Adrenal gland (tissue), 12 donors: ENCODE data around the gene BTBD19. TPM values are rescaled to one million over a fixed set of nuclear protein-coding genes. Genes with fewer than 3 reads are reported as not detected.

Source experiments
- DNase-seq, 7 donors: peaks; one replicate each; pipeline ENCODE4 v3.0.0-alpha.2; 2019 to 2020
- H3K27ac ChIP-seq, 5 donors: fragments of 200-600 bp; sonication (generic) in 4 of 5; 1 replicate in 3 of 5; 2 replicates in 2 of 5; pipeline versions ENCODE4 v1.5.1 to v1.8.0; 2016 to 2020; ENCODE audit warnings: mild to moderate bottlenecking in 1 of 5
- H3K27me3 ChIP-seq: fragments of 200-600 bp; 2 replicates; pipeline ENCODE4 v1.8.0; 2021
- H3K36me3 ChIP-seq, 2 donors: fragments of 200-600 bp; replicated peaks in 1 of 2; 1 replicate in 1 of 2; 2 replicates in 1 of 2; pipeline versions ENCODE4 v1.5.1 to v1.8.0; 2018 to 2022
- H3K4me1 ChIP-seq, 2 donors: fragments of 200-600 bp; replicated peaks in 1 of 2; 1 replicate in 1 of 2; 2 replicates in 1 of 2; pipeline versions ENCODE4 v1.5.1 to v1.8.0; 2018 to 2021
- H3K4me3 ChIP-seq, 4 donors: fragments of 200-600 bp; sonication (generic) in 3 of 4; one replicate each; pipeline ENCODE4 v1.5.1; 2016 to 2018
- H3K9me3 ChIP-seq, 3 donors: fragments of 200-600 bp; sonication (generic) in 1 of 3; replicated peaks in 1 of 3; 1 replicate in 2 of 3; 2 replicates in 1 of 3; pipeline versions ENCODE4 v1.5.1 to v1.8.0; 2016 to 2021
- POLR2A ChIP-seq, 2 donors: fragments of 450-650 bp; IDR thresholded peaks; one replicate each; pipeline ENCODE4 v1.6.1; 2017; ENCODE audit warnings: antibody characterized with exemption in 2 of 2, mild to moderate bottlenecking in 2 of 2, moderate library complexity in 1 of 2
- WGBS, 4 donors: extraction: QIAGEN DNeasy Blood & Tissue Kit in 2 of 4; methylation state at CpG; one replicate each; pipeline versions ENCODE4 v1.1.5 to v1.1.7; 2013 to 2017; 5-methylcytosine and 5-hydroxymethylcytosine counted together
- intact Hi-C, 2 donors: fragments of 100-400 bp; cut with DNase I; formaldehyde crosslinking; loops; one replicate each; pipeline versions ENCODE4 v1.14.1 to v1.15.0; 2022 to 2023
- polyA plus RNA-seq, 3 donors: library from polyadenylated mRNA; stranded (reverse); fragments of 200-250 nt in 2 of 3; fragments of 350-450 nt in 1 of 3; fragmentation: Illumina TruSeq in 1 of 3; extraction: RNeasy Lipid Tissue Mini Kit (QIAGEN cat#74804) in 1 of 3; gene quantifications; one replicate each; pipeline ENCODE4 v1.2.3, GENCODE V29; 2013 to 2014
- total RNA-seq, 9 donors: library from RNA; depleted of rRNA in 4 of 9; stranded (reverse); fragments of >200 nt in 4 of 9; fragments of 120-200 nt in 1 of 9; fragmentation: NEBNext Ultra II Directional in 1 of 9; extraction: Animal tissue kit (Norgen Biotek cat#: 25700) in 1 of 9; gene quantifications; one replicate each; pipeline versions ENCODE4 v1.1.0 to v1.2.4, GENCODE V29; 2013 to 2023
- TF ChIP-seq, protein P1 (sequence below), 6 experiments: fragments of 450-650 bp in 4 of 6; fragments of 200-600 bp in 2 of 6; sonication (generic) in 1 of 6; IDR thresholded peaks; 1 replicate in 5 of 6; 2 replicates in 1 of 6; pipeline versions ENCODE4 v1.5.1 to v1.8.0; 2016 to 2021; ENCODE audit warnings: antibody characterized with exemption in 6 of 6, mild to moderate bottlenecking in 2 of 6, moderate library complexity in 1 of 6
- donor health status: healthy with polysubstance abuse.
- donor health status: Bipolar disorder and iron deficiency.
- donor health status: DM: yes; HTN: yes; CAD: no.
- donor health status: DM: no; HTN: no; CAD: no.
- donor health status: DM: no; HTN: no; CAD: no.
- donor health status: DM: yes; HTN: yes; CAD: no.

The BTBD19 gene
- total and polyA plus RNA-seq, 12 donors: 4.8 to 67.2 (median 21.3) TPM

DNA sequence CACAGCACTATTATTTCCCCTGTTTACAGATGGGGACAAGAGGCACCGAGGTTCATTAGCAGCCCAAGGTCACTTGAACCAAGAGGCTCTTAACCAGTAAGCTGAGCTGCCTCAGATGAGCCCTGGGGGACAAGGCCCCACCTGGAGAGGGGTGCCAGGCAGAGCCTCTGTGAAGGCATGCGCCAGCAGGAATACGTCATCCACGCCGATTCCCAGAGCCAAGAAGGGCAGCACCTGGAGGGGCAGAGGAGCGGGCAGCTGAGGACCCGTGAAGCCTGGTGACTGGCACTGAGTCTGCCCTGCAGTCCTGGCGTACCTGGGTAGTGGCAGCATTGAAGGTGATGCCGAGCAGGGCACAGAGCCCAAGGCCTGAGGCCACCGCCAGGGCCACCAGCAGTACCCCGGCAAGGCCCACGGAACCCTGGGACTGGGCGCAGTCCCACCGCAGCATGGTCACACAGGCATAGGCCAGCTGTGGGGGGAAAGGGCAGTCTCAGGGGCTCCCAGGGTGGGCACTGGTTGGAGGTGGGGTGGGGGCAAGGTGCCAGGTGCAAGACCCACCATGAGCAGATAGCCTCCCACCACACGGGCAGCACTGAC lies 20.6 kb downstream of the BTBD19 start:
- Histone ChIP-seq H3K27ac (no peak overlapping the region), H3K4me1 (no peaks in the 10 kb centered on the region), H3K9me3 (no peaks in the 10 kb centered on the region), H3K4me3 (no peak overlapping the region), H3K36me3 (no peaks in the 10 kb centered on the region), H3K27me3 (no peaks in the 10 kb centered on the region)
- intact Hi-C loops: loop anchor here in 1 of 2 donors (5.0 kb wide), 1 partner anchor 37 kb away; no protein-coding TSS in a partner anchor
- DNase-seq: peak in 1 of 7 donors; percentile 15
- 71 to 100% (median 92%) methylated on average over 2 to 15 of the region's 15 CpGs for WGBS, 4 donors
- TF ChIP-seq, protein P1, sequence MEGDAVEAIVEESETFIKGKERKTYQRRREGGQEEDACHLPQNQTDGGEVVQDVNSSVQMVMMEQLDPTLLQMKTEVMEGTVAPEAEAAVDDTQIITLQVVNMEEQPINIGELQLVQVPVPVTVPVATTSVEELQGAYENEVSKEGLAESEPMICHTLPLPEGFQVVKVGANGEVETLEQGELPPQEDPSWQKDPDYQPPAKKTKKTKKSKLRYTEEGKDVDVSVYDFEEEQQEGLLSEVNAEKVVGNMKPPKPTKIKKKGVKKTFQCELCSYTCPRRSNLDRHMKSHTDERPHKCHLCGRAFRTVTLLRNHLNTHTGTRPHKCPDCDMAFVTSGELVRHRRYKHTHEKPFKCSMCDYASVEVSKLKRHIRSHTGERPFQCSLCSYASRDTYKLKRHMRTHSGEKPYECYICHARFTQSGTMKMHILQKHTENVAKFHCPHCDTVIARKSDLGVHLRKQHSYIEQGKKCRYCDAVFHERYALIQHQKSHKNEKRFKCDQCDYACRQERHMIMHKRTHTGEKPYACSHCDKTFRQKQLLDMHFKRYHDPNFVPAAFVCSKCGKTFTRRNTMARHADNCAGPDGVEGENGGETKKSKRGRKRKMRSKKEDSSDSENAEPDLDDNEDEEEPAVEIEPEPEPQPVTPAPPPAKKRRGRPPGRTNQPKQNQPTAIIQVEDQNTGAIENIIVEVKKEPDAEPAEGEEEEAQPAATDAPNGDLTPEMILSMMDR (IDR thresholded peaks at IDR 0.05): no peak

DNA sequence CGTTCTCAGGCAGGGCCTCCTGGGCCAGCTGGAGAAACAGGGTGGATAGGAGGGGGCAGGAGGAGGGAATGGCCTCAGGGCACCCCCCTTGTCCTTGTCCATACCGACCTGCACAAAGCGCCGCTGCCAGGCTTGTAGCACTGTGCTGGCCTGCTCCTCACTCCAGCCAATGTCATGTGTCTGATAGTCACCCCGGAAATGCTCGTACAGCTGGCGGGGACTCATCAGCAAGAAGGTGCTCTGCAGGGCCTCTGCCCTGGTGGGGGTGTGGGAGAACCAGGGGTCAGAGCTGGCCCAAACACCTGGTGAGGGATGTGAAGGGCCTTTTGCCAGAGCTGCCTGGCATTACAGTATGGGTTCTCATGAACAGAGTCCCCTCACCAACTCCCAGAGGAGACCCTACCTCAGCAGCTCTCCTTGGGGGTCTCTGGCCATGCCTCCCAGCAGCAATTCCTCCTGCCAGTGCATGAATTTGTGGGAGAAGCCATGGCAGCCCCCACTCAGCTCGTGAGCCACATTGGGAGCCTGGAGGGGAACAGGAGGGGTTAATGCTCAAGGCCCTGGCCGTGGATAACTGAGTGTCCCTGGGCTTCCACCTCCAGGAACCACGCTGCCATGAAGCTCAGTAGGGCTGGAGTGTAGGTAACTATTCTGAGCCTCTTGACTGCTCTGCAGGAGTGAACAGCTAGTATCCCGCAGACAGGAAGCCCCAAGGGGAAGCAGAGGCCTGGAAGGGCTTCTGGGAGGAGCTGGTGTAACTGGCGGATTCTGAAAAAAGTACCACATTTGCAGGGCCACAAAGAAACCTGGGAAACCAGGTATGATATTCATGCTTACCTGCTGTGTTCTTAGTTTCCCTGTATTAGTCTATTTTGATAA lies 21.4 kb downstream of the BTBD19 start:
- Histone ChIP-seq H3K4me1 (no peaks in the 10 kb centered on the region), H3K27ac (no peak overlapping the region), H3K36me3 (no peaks in the 10 kb centered on the region), H3K27me3 (no peaks in the 10 kb centered on the region), H3K9me3 (no peaks in the 10 kb centered on the region), H3K4me3 (no peak overlapping the region)
- 65 to 78% (median 72%) methylated on average over 5 to 12 of the region's 12 CpGs for WGBS, 4 donors
- intact Hi-C loops: loop anchor here (5.0 kb wide), 2 partner anchors 32 to 37 kb away; no protein-coding TSS in a partner anchor
- no peak for TF ChIP-seq POLR2A (IDR thresholded peaks at IDR 0.05)
- TF ChIP-seq, protein P1 (IDR thresholded peaks at IDR 0.05): no peak
- DNase-seq: peak in 1 of 7 donors; percentile 16

DNA sequence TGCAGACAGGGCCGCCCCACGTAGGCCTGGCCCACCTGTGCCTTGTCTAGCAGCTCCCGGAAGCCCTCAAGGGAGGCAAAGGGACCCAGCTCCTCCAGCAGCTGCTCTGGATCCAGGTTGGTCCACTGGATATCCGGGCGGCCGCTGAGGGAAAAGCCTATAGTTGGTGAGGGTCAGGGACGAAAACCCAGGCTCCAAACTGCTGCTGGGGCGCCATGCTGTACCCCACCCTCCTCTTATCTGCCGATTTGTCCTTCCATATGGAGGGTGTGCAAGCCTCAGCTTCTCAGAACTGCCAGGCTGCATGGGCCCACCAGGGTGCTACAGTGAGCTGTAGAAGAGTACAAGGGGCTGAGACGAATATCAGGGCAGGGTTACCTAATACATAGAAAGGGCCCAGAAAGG lies 22.6 kb downstream of the BTBD19 start:
- no peaks in the 10 kb centered on the region for H3K4me1 ChIP-seq
- H3K27me3 ChIP-seq: no peaks in the 10 kb centered on the region
- intact Hi-C loops: loop anchor here in 1 of 2 donors (5.0 kb wide), 1 partner anchor 34 kb away; no protein-coding TSS in a partner anchor
- no peak for TF ChIP-seq POLR2A (IDR thresholded peaks at IDR 0.05)
- TF ChIP-seq, protein P1 (IDR thresholded peaks at IDR 0.05): no peak
- H3K4me3 ChIP-seq: no peak overlapping the region
- no peaks in the 10 kb centered on the region for H3K9me3 ChIP-seq
- no peaks in the 10 kb centered on the region for H3K36me3 ChIP-seq
- 80 to 92% (median 86%) methylated on average over 5 to 10 of the region's 10 CpGs for WGBS, 4 donors
- DNase-seq: peak in 1 of 7 donors; percentile 9
- no peak overlapping the region for H3K27ac ChIP-seq

DNA sequence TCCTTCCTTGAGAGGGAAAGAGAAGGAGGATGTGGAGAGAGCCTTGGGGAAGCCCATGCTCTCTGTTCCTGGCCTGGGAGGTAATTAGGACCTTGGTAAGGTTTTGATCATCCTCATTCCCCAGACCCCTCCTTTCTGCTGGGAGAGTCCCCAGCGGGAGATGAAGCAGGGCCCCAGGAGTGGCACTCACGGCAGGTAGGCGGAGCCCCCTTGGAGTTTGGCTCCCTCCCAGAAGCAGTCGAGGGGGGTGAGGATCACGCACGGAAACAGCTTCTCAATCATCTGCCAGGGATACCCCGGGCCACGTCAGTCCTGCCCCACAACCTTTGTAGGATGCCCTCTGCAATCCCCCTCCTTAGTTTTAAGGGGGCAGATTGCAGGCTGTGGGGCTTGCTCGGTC lies 23.2 kb downstream of the BTBD19 start:
- Histone ChIP-seq H3K4me3 (no peak overlapping the region), H3K36me3 (no peaks in the 10 kb centered on the region), H3K4me1 (peaks cover 0 to 5% of the 10 kb centered on the region in 2 donors), H3K27ac (no peak overlapping the region), H3K9me3 (no peaks in the 10 kb centered on the region), H3K27me3 (no peaks in the 10 kb centered on the region)
- 51 to 65% (median 60%) methylated on average over 3 to 9 of the region's 9 CpGs for WGBS, 4 donors
- TF ChIP-seq, protein P1 (IDR thresholded peaks at IDR 0.05): no peak
- no peak for TF ChIP-seq POLR2A (IDR thresholded peaks at IDR 0.05)
- peak in 1 of 7 donors; percentile 9 for DNase-seq
- intact Hi-C loops: loop anchor here in 1 of 2 donors (5.0 kb wide), 1 partner anchor 34 kb away; no protein-coding TSS in a partner anchor
